Measurements from ENCODE around the gene AHDC1.
"Not testable (repeated sequence)": the region's sequence is repeated elsewhere in the genome, so short reads cannot be mapped to it uniquely, and the experiment has no call there.

Gene AHDC1

GRCh38 chr1:27548858-27549719 lies 54.9 kb downstream of the AHDC1 start:
- no peak for DNase-seq

GRCh38 chr1:27548136-27548853 lies 55.6 kb downstream of the AHDC1 start:
- DNase-seq, result no peak

GRCh38 chr1:27547220-27548116 lies 56.5 kb downstream of the AHDC1 start:
- DNase-seq, result no peak

DNA sequence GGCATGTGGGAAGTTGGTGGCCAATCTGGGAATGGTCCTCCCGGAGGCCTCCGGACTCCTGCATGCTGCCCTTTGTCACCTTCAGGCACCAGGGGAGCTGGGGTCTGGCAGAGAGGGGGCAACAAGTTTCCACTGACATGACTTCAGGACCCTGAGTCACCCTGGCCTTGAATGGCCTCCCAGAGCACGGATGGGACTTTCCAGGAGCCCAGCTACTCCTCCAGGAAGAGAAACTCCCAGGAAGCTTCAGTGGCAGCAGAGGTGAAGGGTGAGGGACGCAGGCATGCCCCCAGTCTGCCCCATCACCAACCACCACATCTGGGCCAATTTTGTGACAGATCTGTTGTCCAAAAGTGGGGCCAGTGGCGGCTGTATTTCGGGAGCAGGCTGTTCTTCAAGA lies 58.1 kb downstream of the AHDC1 start:
- no peak for DNase-seq

GRCh38 chr1:27545271-27545670 lies 58.7 kb downstream of the AHDC1 start:
- no peak for DNase-seq

GRCh38 chr1:27544834-27545233 lies 59.1 kb downstream of the AHDC1 start:
- no peak for DNase-seq

DNA sequence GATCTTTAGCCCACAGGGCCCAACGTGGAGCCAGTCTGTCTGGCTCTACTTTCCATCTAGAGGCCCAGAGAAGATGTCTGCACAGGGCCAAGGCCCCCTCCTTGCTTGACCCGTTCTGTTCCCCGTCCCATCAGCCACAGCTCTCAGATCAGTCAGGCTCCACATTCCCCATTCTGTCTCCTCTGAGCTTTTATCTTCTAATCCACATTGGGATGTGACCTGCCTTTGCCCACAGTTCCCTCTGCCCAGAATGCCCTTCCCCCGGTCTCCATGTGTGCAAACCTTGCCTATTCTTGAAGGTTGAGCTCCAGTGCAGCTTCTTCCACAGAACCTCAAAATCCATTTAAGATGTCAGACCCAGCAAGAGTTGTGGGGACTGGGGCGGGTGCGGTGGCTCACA lies 60.7 kb downstream of the AHDC1 start:
- DNase-seq, result no peak

- no peak for DNase-seq
Measured at GRCh38 chr1:27542463-27543273, 61.3 kb downstream of the AHDC1 start.

GRCh38 chr1:27539901-27540861 lies 63.8 kb downstream of the AHDC1 start:
- no peak for DNase-seq

GRCh38 chr1:27538793-27539192 lies 65.2 kb downstream of the AHDC1 start:
- DNase-seq, result no peak

- DNase-seq, result not testable (repeated sequence)
Measured at GRCh38 chr1:27538305-27538676, 65.7 kb downstream of the AHDC1 start.

DNA sequence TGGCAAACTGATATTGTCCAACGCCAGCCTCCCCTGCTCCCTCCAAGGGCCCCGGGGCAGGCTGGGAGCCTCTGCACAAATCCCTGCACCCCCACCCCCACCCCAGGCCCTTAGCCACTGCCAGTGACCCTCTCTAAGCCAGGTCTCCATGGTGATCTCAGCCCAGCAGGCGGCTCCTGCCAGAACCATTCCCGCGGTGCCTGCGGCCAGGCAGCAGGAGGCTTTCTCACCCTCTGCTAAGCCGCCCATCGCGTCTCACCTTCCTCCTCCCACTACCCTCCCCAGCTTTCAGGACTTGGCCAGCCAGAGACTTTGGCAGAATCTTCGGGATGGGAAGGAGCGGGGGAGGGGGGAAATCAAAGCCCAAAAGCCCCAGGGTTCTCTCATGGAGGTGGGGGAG lies 67.2 kb downstream of the AHDC1 start:
- DNase-seq, result no peak

GRCh38 chr1:27536010-27536757 lies 67.8 kb downstream of the AHDC1 start:
- DNase-seq, result no peak

- DNase-seq, result no peak
Measured at GRCh38 chr1:27535386-27535785, 68.6 kb downstream of the AHDC1 start.

GRCh38 chr1:27531959-27532685 lies 71.8 kb downstream of the AHDC1 start:
- DNase-seq, result no peak

- DNase-seq, result no peak
Measured at GRCh38 chr1:27530192-27530591, 73.8 kb downstream of the AHDC1 start.

DNA sequence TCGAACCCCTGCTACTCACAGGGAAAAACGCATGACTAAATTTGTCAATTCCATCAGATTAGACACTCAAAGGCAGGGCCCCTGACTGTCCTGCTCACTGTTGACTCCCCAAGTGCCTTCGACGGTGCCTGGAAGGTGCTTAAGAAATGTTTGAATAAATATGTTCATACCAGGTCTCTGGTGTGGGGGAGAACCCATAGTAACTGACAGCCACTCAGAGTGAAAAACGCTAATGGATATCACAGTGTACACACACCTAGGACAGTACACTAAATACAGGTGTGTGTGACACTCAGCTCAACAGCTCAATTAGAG lies 74.3 kb downstream of the AHDC1 start:
- DNase-seq, result no peak

DNA sequence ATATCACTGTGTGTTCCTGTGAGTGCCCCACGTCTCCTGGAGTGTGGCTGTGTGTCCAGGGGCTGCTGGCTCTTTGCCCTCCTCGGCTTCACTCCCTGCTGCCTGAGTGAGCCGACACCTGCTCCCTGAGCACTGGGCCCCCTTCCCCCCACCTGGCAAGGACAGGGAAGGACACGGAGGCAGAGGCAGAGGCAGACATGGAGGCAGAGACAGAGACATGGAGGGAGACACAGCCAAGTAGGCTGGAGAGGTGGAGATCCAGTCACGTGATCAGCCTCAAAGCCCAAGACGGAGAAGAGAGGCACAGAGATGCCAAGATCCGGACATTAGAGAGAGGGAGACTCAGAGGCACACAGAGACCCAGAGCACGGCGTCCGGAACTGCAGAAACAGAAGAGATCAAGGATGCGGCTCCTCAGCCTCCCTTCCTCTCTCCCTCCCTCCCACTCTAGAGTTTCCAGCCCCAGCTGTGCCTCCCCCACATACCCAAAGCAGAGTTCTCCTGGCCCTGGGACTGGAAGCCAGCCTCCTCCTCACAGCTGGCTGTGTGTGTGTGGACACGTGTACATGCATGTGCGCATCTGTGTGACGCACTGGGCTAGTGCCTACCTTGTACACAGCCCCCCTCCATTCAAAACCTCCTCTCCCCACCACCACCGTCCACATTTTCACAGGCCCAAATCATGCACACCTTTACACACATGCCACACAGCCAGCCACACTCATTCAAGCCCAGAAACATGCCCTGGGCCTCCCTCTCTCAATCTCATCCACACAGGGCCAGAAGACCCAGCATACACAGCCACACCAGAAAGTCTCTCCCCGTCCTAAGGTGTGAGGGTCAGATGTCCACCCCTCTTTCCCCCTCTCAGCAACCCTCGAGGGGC lies 74.9 kb downstream of the AHDC1 start:
- DNase-seq, result no peak
